Testis (tissue), 2 donors: ENCODE results near the gene MGAT1.
"Not testable (repeated sequence)": the region's sequence is repeated elsewhere in the genome, so short reads cannot be mapped to it uniquely, and the experiment has no call there.

Experiments
- POLR2A ChIP-seq: fragments of 450-650 bp; IDR thresholded peaks from one replicate; pipeline ENCODE4 v1.6.1; 2017; ENCODE audit warnings: antibody characterized with exemption, mild to moderate bottlenecking, moderate library complexity
- TF ChIP-seq, protein P1 (sequence below), 3 experiments: fragments of 450-650 bp in 2 of 3; fragments of 200-600 bp in 1 of 3; sonication (generic) in 1 of 3; IDR thresholded peaks; one replicate each; pipeline ENCODE4 v1.5.1; 2016 to 2019; ENCODE audit warnings: antibody characterized with exemption in 3 of 3, mild to moderate bottlenecking in 2 of 3, moderate library complexity in 1 of 3

DNA sequence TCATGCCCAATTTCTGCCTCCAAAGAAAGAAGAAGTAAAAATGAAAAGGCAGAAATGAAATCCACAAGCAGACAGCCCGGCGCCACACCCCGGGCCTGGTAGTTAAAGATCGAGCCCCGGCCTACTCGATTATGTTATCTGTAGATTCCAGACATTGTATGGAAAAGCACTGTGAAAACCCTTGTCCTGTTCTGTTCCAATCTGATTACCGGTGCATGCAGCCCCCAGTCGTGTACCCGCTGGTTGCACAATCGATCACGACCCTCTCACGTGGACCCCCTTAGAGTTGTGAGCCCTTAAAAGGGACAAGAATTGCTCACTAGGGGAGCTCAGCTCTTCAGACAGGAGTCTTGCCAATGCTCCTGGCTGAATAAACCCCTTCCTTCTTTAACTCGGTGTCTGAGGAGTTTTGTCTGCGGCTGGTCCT is 20.7 kb downstream of the MGAT1 start:
- TF ChIP-seq, protein P1, sequence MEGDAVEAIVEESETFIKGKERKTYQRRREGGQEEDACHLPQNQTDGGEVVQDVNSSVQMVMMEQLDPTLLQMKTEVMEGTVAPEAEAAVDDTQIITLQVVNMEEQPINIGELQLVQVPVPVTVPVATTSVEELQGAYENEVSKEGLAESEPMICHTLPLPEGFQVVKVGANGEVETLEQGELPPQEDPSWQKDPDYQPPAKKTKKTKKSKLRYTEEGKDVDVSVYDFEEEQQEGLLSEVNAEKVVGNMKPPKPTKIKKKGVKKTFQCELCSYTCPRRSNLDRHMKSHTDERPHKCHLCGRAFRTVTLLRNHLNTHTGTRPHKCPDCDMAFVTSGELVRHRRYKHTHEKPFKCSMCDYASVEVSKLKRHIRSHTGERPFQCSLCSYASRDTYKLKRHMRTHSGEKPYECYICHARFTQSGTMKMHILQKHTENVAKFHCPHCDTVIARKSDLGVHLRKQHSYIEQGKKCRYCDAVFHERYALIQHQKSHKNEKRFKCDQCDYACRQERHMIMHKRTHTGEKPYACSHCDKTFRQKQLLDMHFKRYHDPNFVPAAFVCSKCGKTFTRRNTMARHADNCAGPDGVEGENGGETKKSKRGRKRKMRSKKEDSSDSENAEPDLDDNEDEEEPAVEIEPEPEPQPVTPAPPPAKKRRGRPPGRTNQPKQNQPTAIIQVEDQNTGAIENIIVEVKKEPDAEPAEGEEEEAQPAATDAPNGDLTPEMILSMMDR (IDR thresholded peaks at IDR 0.05): not testable (repeated sequence)
- not testable (repeated sequence) for TF ChIP-seq POLR2A
